Measurements from ENCODE around the gene FAM228B. TPM values are rescaled to one million over a fixed set of nuclear protein-coding genes. Genes with fewer than 3 reads are reported as not detected.
"Not testable (repeated sequence)": the region's sequence is repeated elsewhere in the genome, so short reads cannot be mapped to it uniquely, and the experiment has no call there.

FAM228B gene
- total RNA-seq, 1 donor from 2014 or later = 3.2 TPM

GRCh38 chr2:24182507-24182906 lies 59.2 kb downstream of the FAM228B start:
- DNase-seq (ENCODE audit: low read depth) (no peak), FAIRE-seq (no peak)
- Histone ChIP-seq H3K27me3 (ENCODE audit: control insufficient read depth, insufficient read depth, low read length) (peaks cover 2% of the 10 kb centered on the region), H3K4me3 (ENCODE audit: low read depth, low read length) (no peak overlapping the region), H3K36me3 (ENCODE audit: control insufficient read depth, insufficient read depth, low read length) (no peaks in the 10 kb centered on the region)
- TF ChIP-seq, protein P1, sequence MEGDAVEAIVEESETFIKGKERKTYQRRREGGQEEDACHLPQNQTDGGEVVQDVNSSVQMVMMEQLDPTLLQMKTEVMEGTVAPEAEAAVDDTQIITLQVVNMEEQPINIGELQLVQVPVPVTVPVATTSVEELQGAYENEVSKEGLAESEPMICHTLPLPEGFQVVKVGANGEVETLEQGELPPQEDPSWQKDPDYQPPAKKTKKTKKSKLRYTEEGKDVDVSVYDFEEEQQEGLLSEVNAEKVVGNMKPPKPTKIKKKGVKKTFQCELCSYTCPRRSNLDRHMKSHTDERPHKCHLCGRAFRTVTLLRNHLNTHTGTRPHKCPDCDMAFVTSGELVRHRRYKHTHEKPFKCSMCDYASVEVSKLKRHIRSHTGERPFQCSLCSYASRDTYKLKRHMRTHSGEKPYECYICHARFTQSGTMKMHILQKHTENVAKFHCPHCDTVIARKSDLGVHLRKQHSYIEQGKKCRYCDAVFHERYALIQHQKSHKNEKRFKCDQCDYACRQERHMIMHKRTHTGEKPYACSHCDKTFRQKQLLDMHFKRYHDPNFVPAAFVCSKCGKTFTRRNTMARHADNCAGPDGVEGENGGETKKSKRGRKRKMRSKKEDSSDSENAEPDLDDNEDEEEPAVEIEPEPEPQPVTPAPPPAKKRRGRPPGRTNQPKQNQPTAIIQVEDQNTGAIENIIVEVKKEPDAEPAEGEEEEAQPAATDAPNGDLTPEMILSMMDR (IDR thresholded peaks at IDR 0.05; ENCODE audit: insufficient read depth, low read length, severe bottlenecking) = no peak

DNA sequence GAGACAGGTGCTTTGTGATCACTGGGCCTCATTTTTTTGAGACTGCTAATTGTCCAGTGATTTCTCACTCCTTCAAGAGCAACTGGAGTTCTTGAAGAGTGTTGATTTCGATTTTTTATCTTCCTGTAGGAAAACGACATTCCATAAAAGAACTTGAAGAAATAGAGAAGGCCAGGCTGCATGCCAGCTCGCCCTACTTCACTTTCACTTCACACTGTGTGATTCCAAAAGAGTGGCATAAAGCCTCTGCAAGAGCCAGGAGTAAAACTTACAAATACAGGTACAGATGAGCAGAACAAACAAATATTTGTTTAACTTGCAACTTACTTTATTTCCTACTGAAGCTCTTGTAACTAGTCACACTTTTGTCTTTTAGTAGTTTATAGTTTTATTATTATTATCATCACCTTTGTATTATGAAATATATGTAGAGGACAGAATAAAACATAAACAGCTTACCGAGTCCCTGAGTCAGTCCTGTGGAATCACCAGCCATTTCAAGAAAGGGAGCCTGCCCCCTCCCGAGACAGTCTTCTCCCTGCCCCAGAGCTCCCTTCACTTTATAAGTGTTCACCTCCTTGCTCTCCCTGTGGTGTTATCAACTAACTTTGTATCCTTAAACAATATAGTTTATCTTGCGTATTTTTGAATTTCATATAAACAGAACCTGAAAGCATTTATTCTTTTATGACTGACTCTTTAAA lies 60.2 kb downstream of the FAM228B start:
- TF ChIP-seq, protein P1 (IDR thresholded peaks at IDR 0.05; ENCODE audit: insufficient read depth, low read length, severe bottlenecking) = no peak
- Histone ChIP-seq H3K36me3 (ENCODE audit: control insufficient read depth, insufficient read depth, low read length) (no peaks in the 10 kb centered on the region), H3K27me3 (ENCODE audit: control insufficient read depth, insufficient read depth, low read length) (peaks cover 1% of the 10 kb centered on the region), H3K4me3 (ENCODE audit: low read depth, low read length) (no peak overlapping the region)
- FAIRE-seq = no peak
- peak; percentile 5 for DNase-seq (ENCODE audit: low read depth)

DNA sequence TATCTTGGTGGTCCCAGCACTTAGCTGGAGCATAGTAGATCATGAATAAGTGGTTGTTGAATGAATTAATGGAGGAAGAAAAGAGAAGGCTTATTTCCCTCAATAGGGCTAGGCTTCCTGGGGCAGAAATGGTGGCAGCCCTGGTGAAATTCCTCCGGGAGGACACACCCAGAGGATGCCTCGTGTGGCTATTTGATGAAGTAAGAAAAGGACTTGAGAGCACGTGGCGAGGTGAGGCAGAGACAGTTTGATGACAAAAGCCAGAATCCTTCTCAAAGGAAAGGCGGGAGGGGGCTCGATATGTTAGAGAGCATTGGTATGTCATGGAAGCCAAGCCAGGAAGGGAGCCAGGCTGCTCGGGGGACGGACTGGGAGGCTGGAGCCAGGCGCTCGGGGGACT lies 66.3 kb downstream of the FAM228B start:
- no peaks in the 10 kb centered on the region for H3K36me3 ChIP-seq (ENCODE audit: control insufficient read depth, insufficient read depth, low read length)
- TF ChIP-seq, protein P1 (IDR thresholded peaks at IDR 0.05; ENCODE audit: insufficient read depth, low read length, severe bottlenecking) = no peak
- no peaks in the 10 kb centered on the region for H3K27me3 ChIP-seq (ENCODE audit: control insufficient read depth, insufficient read depth, low read length)
- DNase-seq (ENCODE audit: low read depth) (no peak), FAIRE-seq (no peak)
- H3K4me3 ChIP-seq (ENCODE audit: low read depth, low read length) = no peak overlapping the region

- no peaks in the 10 kb centered on the region for H3K36me3 ChIP-seq (ENCODE audit: control insufficient read depth, insufficient read depth, low read length)
- DNase-seq (ENCODE audit: low read depth) = no peak
- no peaks in the 10 kb centered on the region for H3K27me3 ChIP-seq (ENCODE audit: control insufficient read depth, insufficient read depth, low read length)
- no peak overlapping the region for H3K4me3 ChIP-seq (ENCODE audit: low read depth, low read length)
- no peak for FAIRE-seq
- TF ChIP-seq, protein P1 (IDR thresholded peaks at IDR 0.05; ENCODE audit: insufficient read depth, low read length, severe bottlenecking) = no peak
Observed at GRCh38 chr2:24190503-24190902, 67.2 kb downstream of the FAM228B start.

DNA sequence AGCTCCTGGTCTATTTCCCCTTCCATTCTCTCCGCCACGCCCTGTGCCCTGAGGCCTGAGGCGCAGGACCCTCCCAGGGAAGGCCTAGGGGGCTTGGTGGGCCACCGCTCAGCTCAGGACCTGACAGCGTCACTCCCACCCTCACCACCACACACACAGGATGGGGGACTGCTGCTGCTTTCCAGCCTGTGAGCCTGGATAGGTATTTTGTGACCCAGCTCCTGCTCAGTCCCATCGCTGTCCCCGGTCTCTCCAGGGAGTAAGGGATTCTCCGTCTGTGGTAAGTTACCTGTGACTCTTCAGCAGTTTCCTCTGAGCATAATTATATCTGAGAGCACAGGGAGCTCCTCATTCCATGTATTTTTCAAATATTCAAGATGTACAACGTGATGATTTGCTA lies 67.9 kb downstream of the FAM228B start:
- no peak for DNase-seq (ENCODE audit: low read depth)
- Histone ChIP-seq H3K36me3 (ENCODE audit: control insufficient read depth, insufficient read depth, low read length) (no peaks in the 10 kb centered on the region), H3K4me3 (ENCODE audit: low read depth, low read length) (no peak overlapping the region), H3K27me3 (ENCODE audit: control insufficient read depth, insufficient read depth, low read length) (no peaks in the 10 kb centered on the region)
- TF ChIP-seq, protein P1 (IDR thresholded peaks at IDR 0.05; ENCODE audit: insufficient read depth, low read length, severe bottlenecking) = no peak
- no peak for FAIRE-seq

DNA sequence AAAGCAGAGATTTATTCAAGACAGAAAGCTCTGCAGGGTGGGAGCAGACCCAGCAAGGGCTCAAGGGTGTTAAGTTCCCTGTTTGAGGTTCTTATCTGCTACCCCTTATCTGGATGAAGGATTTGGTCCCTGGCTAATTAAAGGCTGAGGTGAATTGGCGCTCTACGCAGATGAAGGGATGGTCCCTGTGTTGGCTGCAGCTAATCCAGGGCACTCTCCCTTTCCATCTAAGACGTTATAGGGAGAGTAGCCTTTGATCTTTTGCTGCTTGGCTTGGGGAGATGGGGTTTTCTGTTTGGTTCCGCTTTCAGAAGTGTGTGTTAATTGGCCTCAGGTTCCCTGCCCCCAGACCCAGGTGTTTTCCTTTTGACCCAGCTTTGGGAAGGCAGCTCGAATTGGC lies 68.6 kb downstream of the FAM228B start:
- no peak for FAIRE-seq
- DNase-seq (ENCODE audit: low read depth) = no peak
- Histone ChIP-seq H3K4me3 (ENCODE audit: low read depth, low read length) (no peak overlapping the region), H3K36me3 (ENCODE audit: control insufficient read depth, insufficient read depth, low read length) (no peaks in the 10 kb centered on the region), H3K27me3 (ENCODE audit: control insufficient read depth, insufficient read depth, low read length) (no peaks in the 10 kb centered on the region)
- TF ChIP-seq, protein P1 (IDR thresholded peaks at IDR 0.05; ENCODE audit: insufficient read depth, low read length, severe bottlenecking) = no peak

- not testable (repeated sequence) for FAIRE-seq; H3K4me3 ChIP-seq (ENCODE audit: low read depth, low read length); H3K36me3 ChIP-seq (ENCODE audit: control insufficient read depth, insufficient read depth, low read length); DNase-seq (ENCODE audit: low read depth); H3K27me3 ChIP-seq (ENCODE audit: control insufficient read depth, insufficient read depth, low read length)
Observed at GRCh38 chr2:24197213-24197612, 73.9 kb downstream of the FAM228B start.
